NCI-H2196 treated with DMSO at 0.1 percent for 48 hours (cell line): Measurements from ENCODE around the gene TMEM47.

Source experiments
- DNase-seq: peaks from one replicate; lab custom pipeline; 2025; ENCODE audit not compliant: unreplicated experiment; lab: John Stamatoyannopoulos, UW

Gene TMEM47

GRCh38 chrX:34656842-34657725 is at the start of gene TMEM47:
TSS of gene TMEM47 (minus strand) at chrX:34657285. CDS start at chrX:34657029, 256 bp downstream.
- DNase-seq = peak; percentile 1

DNA sequence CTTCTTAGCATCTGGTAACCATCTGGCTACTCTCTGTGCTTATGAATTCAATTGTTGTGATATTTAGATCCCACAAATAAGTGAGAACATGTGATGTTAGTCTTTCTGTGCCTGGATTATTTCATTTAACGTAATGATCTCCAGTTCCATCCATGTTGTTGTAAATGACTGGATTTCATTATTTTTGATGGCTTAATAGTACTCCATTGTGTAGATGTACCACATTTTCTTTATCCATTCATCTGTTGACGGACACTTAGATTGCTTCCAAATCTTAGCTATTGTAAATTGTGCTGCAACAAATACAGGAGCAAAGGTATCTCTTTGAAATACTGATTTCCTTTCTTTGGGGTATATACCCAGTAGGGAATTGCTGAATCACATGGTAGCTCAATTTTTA is 30.0 kb upstream of the TMEM47 start:
- no peak for DNase-seq

DNA sequence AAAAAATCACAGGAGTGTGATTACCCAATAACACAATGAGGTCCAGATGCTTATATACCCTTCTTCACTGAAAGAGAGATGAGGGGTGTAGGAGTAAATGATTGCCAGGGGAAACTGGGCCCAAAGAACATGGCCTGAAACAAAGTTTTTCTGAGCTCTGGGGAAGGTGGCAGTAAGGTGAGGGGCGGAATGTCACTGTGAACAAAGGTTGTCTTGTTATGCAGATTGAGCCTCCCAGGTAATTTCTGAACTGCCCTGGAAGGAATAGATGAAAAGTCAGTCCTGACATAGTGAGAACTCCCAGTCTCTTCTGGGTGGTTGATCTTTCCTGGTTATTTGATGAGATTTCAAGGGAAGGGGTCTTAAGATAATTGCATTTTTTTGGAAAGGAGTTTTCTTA is 2.5 kb upstream of the TMEM47 start:
- no peak for DNase-seq

- DNase-seq = no peak
Measured at GRCh38 chrX:34658326-34658725, 1.2 kb upstream of the TMEM47 start.

DNA sequence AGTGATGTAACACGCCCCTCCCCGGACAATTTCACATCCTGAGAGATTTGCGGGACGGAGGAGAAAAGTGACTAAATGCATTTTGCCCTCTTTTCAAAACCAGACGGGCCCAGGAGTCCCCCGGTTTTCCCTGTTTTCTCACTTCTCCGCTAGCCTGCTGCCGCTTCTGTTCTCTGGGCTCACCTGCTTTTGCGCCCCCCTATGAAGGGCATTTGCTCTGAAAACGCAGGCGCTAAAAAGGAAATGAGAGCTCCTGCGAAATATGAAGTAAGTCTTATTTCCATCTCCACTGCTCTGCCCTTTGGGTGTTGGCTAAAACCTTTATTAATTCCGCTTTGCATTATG is 613 bp upstream of the TMEM47 start:
- no peak for DNase-seq

GRCh38 chrX:34656467-34656841 is 631 bp downstream of the TMEM47 start:
- no peak for DNase-seq

- DNase-seq = no peak
Measured at GRCh38 chrX:34655501-34656455, 1.3 kb downstream of the TMEM47 start.

- no peak for DNase-seq
Measured at GRCh38 chrX:34654696-34655490, 2.2 kb downstream of the TMEM47 start.

DNA sequence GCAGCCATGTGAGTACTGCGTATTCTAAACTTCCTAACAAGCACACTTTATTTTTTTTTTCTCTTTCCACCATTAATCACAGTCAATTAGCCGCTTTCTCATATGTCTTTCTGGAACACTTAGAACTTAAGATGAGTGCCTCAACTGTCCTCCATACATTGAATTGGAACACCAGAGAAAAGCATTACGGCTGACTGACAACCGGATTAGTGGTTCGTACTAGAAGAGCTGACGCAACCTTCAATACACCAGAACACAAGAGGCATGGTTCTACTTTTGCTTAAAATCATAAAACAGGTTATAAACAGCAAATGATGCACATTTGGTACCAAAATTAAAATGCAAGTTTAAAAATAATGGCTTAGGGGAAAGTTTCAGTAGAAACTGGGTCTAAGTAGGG is 3.3 kb downstream of the TMEM47 start:
- DNase-seq = no peak

GRCh38 chrX:34642849-34643248 is 14.2 kb downstream of the TMEM47 start:
- no peak for DNase-seq

DNA sequence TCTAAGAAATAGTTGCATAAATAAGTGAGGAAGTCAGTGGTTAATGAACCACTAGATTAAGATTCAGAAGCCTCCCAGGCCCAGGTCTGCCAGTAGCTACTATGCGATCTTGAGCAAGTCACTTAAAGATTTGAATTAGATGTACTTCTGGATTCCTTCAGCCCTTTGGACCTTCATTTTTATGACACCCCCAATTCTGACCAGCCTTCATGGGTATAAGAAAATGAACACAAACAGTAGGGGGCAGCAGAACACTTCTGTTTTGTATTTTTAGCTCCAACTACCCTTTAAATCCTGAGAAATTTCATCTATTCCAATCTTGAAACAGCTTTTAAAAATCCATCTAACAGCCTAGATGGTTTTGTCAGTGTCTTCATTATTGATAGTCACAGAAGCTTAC is 19.0 kb downstream of the TMEM47 start:
- no peak for DNase-seq

- no peak for DNase-seq
Measured at GRCh38 chrX:34634349-34634748, 22.7 kb downstream of the TMEM47 start.

GRCh38 chrX:34632384-34632783 is 24.7 kb downstream of the TMEM47 start:
- no peak for DNase-seq

DNA sequence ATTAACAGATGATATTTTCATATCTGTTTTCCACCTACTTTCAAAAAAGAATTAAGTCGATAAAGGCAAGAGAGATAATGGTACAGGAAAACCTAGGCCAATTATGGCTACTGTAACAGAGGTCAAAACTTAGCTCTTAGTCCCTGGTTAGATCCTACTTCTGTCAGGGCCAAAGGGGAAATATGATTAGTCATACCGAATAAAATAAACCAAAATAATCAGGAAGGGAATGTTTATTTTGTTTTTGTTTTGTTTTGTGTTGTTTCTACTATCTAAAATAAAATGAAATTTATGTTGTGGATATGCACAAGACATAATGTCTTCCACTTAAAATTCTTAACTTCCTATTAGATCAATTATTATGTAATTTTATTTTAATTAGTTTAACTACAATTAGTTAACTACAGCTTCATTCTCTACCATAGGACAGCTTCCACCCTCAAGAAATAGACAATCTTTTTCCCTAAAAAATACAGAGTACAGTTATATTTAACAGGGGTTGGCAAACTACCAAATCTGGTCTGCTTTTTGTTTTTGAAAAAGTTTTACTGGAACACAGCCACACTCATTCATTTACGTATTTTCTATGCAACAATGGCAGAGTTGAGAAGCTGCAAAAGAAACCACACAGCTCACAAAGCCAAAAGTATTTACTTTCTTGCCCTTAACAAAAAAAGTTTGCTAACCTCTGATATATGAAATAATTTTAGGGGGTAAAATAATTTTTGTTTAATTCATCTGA is 25.4 kb downstream of the TMEM47 start:
- DNase-seq = no peak

DNA sequence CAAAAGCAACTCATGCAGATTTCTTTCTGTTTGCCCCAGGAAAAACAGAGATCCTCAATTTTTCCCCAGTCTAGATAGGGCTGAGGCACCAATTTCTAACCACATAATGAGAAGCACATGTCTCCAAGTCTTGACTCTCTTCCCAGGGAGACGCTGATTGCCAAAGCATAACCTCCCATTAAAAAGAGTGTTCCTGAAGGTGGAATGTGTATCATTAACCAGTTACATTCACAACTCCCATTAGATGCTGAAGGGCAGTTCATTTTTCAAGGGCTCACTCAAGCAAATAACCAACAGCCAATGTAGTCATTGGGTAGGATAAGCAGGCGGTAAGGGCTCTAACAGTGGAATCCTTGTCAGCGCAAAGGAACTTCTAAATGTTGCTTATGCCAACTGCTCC is 27.5 kb downstream of the TMEM47 start:
- DNase-seq = no peak

DNA sequence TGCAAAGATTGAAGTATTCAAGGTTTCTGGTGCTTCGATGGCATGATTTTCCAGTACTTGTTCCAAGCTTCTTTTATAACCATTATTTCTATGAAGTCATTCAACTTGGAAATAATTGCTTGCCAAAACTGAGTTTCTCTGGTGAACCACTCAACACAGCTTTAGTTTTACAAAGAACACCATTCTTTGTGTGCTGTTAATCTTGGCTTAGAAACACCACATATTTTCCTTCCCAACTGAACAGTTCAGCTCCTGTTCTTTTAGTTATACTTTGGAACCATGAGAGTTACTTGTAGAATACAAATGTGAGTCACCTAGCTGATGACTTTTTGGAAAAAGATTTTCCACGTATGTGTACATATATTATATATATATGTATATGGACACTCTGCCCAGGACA is 32.7 kb downstream of the TMEM47 start:
- DNase-seq = no peak

- DNase-seq = no peak
Measured at GRCh38 chrX:34619920-34620319, 37.2 kb downstream of the TMEM47 start.

DNA sequence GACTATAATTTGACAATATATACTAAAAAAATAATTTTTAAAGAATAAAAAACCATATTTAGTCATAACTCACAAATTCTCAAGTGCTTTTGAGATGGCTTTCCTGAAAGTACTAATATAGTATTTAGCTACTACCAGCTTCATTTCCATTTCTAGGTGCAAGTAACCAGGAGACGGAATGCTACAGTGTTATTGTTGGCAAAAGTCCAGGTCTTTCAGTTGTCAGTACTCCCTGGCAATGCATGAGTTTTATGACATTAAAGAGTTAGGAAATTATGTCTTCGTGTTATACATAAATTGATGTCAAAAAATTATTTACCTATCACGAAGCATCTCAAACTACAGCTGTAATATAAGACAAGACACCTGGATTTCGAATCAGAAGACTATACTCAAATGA is 45.0 kb downstream of the TMEM47 start:
- DNase-seq = no peak

- DNase-seq = no peak
Measured at GRCh38 chrX:34598362-34598761, 58.7 kb downstream of the TMEM47 start.

DNA sequence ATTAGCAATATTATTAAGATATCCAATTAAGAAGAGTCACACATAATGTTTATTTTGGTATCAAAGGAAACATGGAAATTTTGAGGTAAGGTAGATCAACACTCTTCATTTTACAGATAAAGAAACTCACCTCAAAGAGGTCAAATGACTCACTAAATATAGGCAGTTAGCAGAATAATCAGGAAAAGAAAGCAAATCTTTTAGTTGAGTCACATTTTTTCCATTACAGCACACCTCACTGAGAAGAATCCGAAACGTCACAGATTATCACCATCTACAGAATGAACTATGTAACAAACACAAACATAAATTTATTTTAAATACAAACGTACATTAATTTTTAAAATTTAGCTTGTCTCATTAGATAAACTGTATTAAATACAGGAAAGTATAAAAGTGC is 70.1 kb downstream of the TMEM47 start:
- no peak for DNase-seq
